ENCODE results near the gene ATP2B2.

ATP2B2 gene

DNA sequence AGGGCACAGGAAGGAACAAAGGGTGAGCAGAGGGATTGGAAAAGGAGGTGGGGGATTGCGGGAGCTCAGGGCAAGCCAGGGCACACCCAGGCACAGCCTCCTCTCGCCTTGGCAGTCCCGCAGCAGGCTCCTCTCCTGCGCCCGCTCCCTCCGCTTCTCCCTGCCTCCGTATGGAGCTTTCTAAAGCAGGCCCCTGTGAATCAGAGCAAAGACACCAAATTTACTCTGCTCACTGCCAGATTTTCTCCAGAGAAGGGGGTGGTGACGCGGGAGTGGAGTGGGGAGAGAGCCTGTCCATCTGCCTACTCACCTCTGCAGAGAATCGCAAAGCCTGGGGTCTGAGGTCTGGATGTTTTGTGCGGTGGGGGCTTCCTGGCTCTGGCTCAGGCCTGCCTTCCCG is 20.0 kb downstream of the ATP2B2 start:
- H3K4me3 ChIP-seq (IDR thresholded peaks at IDR 0.05; ENCODE audit: insufficient read depth, low read depth, low read length), result no peak overlapping the region
- no peaks in the 10 kb centered on the region for H3K4me1 ChIP-seq (ENCODE audit: low read depth, poor library complexity, severe bottlenecking)
- H3K4me2 ChIP-seq, result no peak overlapping the region
- no peak overlapping the region for H3K27ac ChIP-seq
- H3K79me2 ChIP-seq (ENCODE audit: insufficient read depth, low read depth), result no peaks in the 10 kb centered on the region
- no peak overlapping the region for H3K9ac ChIP-seq
- no peaks in the 10 kb centered on the region for H3K27me3 ChIP-seq (ENCODE audit: insufficient read depth, low read depth)
- no peak overlapping the region for H2AFZ ChIP-seq (ENCODE audit: low read depth)
- TF ChIP-seq CTCF (conservative IDR thresholded peaks at IDR 0.05; ENCODE audit: low read depth, low read length), result no peak
- H4K20me1 ChIP-seq (ENCODE audit: insufficient read depth), result no peaks in the 10 kb centered on the region
- H3K36me3 ChIP-seq (ENCODE audit: insufficient read depth), result no peaks in the 10 kb centered on the region

- no peak overlapping the region for H3K4me3 ChIP-seq (IDR thresholded peaks at IDR 0.05; ENCODE audit: insufficient read depth, low read depth, low read length)
Measured at GRCh38 chr3:10484709-10485108, 20.7 kb downstream of the ATP2B2 start.

DNA sequence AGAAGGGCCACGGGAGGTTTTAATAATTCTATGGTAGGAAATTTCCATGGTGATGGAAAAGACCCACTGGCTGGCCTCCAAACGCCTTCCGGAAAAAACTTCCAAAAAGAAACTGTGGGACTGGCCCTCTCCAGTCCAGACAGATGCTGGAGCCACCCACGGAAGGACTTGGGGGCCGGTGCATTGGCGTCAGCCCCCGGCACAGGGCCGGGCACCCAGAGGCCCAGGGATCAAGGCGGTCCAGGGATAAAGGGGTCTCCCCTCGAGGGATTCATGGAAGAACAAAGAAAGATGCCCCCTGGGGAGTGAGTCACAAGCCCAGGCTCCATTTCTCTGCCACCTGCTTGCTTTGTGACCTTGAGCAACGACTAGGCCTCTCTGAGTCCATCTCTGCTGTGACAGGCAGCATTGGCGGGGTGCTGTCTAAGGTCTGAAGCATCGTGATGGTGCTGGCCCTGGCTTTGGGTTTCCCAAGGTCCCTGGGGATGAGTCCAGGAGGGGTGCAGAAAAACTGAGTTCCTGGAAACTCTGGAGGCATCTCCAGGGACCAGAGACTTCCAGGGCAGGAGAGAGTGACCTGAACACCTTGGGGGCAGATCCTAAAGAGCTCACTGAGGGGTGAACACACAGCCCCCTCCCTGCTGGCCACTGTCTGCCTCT is 21.6 kb downstream of the ATP2B2 start:
- Histone ChIP-seq H4K20me1 (ENCODE audit: insufficient read depth) (no peaks in the 10 kb centered on the region), H3K27ac (no peak overlapping the region), H3K4me1 (ENCODE audit: low read depth, poor library complexity, severe bottlenecking) (no peaks in the 10 kb centered on the region), H3K79me2 (ENCODE audit: insufficient read depth, low read depth) (no peaks in the 10 kb centered on the region), H2AFZ (ENCODE audit: low read depth) (no peak overlapping the region), H3K36me3 (ENCODE audit: insufficient read depth) (no peaks in the 10 kb centered on the region), H3K4me3 (IDR thresholded peaks at IDR 0.05; ENCODE audit: insufficient read depth, low read depth, low read length) (no peak overlapping the region), H3K9ac (no peak overlapping the region), H3K4me2 (no peak overlapping the region), H3K27me3 (ENCODE audit: insufficient read depth, low read depth) (no peaks in the 10 kb centered on the region)
- no peak for TF ChIP-seq CTCF (conservative IDR thresholded peaks at IDR 0.05; ENCODE audit: low read depth, low read length)

More at GRCh38 chr3:10484709-10485108, 20.7 kb downstream of the ATP2B2 start:
- Histone ChIP-seq H3K9ac (no peak overlapping the region), H3K27me3 (ENCODE audit: insufficient read depth, low read depth) (no peaks in the 10 kb centered on the region), H3K79me2 (ENCODE audit: insufficient read depth, low read depth) (no peaks in the 10 kb centered on the region), H4K20me1 (ENCODE audit: insufficient read depth) (no peaks in the 10 kb centered on the region), H3K27ac (no peak overlapping the region), H3K36me3 (ENCODE audit: insufficient read depth) (no peaks in the 10 kb centered on the region), H3K4me1 (ENCODE audit: low read depth, poor library complexity, severe bottlenecking) (no peaks in the 10 kb centered on the region), H3K4me2 (no peak overlapping the region), H2AFZ (ENCODE audit: low read depth) (no peak overlapping the region)
- no peak for TF ChIP-seq CTCF (conservative IDR thresholded peaks at IDR 0.05; ENCODE audit: low read depth, low read length)

- Histone ChIP-seq H3K27me3 (ENCODE audit: insufficient read depth, low read depth) (no peaks in the 10 kb centered on the region), H3K36me3 (ENCODE audit: insufficient read depth) (no peaks in the 10 kb centered on the region), H3K4me3 (IDR thresholded peaks at IDR 0.05; ENCODE audit: insufficient read depth, low read depth, low read length) (no peak overlapping the region), H3K4me1 (ENCODE audit: low read depth, poor library complexity, severe bottlenecking) (no peaks in the 10 kb centered on the region), H3K4me2 (no peak overlapping the region), H3K9ac (no peak overlapping the region), H4K20me1 (ENCODE audit: insufficient read depth) (no peaks in the 10 kb centered on the region), H2AFZ (ENCODE audit: low read depth) (no peak overlapping the region), H3K27ac (no peak overlapping the region), H3K79me2 (ENCODE audit: insufficient read depth, low read depth) (no peaks in the 10 kb centered on the region)
- no peak for TF ChIP-seq CTCF (conservative IDR thresholded peaks at IDR 0.05; ENCODE audit: low read depth, low read length)
Measured at GRCh38 chr3:10483364-10483675, 22.1 kb downstream of the ATP2B2 start.
